Measurements from ENCODE around the gene ANKS1A. TPM values are rescaled to one million over a fixed set of nuclear protein-coding genes. Genes with fewer than 3 reads are reported as not detected.

The ANKS1A gene
- total and polyA plus RNA-seq, 2 experiments from 2014 or later, result 12.1 to 31.9 TPM

DNA sequence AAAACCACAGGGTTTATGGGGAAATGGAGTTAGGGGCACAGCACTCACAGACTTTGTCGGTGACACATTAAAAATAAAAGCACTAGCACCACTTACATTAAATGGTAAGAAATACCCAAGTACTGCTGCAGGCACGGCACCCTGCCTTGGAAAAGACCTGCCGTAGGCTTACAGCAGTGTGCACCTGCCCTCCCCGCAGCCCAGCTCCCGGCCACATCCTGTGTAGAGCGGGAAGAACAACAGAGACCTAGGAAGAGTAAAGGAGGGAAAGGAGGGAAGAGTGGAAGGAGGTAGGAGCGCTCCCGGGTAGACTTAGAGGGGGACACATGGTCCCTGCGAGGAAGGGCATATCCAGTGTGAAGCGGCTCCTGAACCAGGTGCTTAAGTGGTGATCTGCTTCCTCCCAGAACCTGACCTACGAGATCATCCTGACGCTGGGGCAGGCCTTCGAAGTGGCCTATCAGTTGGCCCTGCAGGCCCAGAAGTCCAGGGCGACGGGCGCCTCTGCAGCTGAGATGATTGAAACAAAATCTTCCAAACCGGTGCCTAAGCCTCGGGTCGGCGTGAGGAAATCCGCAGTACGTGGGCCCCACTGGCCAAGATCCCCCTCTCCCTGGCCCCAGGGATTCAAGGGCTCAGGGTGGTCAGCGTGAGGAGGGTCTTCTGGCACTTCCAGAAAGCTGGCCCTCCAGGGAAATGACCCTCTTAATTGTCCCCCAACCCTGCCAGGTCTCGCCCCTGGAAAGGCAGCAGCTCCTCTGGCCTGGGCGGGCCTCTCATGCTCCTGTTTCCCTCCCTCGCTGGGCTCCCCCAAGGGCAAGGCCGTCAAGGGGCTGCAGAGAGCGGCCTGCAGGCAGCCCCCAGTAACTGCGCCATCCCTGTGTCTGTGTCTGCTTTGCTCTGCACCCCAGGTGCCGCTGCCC, 196.6 kb downstream of the ANKS1A start (continued):
- TF ChIP-seq, protein P1, sequence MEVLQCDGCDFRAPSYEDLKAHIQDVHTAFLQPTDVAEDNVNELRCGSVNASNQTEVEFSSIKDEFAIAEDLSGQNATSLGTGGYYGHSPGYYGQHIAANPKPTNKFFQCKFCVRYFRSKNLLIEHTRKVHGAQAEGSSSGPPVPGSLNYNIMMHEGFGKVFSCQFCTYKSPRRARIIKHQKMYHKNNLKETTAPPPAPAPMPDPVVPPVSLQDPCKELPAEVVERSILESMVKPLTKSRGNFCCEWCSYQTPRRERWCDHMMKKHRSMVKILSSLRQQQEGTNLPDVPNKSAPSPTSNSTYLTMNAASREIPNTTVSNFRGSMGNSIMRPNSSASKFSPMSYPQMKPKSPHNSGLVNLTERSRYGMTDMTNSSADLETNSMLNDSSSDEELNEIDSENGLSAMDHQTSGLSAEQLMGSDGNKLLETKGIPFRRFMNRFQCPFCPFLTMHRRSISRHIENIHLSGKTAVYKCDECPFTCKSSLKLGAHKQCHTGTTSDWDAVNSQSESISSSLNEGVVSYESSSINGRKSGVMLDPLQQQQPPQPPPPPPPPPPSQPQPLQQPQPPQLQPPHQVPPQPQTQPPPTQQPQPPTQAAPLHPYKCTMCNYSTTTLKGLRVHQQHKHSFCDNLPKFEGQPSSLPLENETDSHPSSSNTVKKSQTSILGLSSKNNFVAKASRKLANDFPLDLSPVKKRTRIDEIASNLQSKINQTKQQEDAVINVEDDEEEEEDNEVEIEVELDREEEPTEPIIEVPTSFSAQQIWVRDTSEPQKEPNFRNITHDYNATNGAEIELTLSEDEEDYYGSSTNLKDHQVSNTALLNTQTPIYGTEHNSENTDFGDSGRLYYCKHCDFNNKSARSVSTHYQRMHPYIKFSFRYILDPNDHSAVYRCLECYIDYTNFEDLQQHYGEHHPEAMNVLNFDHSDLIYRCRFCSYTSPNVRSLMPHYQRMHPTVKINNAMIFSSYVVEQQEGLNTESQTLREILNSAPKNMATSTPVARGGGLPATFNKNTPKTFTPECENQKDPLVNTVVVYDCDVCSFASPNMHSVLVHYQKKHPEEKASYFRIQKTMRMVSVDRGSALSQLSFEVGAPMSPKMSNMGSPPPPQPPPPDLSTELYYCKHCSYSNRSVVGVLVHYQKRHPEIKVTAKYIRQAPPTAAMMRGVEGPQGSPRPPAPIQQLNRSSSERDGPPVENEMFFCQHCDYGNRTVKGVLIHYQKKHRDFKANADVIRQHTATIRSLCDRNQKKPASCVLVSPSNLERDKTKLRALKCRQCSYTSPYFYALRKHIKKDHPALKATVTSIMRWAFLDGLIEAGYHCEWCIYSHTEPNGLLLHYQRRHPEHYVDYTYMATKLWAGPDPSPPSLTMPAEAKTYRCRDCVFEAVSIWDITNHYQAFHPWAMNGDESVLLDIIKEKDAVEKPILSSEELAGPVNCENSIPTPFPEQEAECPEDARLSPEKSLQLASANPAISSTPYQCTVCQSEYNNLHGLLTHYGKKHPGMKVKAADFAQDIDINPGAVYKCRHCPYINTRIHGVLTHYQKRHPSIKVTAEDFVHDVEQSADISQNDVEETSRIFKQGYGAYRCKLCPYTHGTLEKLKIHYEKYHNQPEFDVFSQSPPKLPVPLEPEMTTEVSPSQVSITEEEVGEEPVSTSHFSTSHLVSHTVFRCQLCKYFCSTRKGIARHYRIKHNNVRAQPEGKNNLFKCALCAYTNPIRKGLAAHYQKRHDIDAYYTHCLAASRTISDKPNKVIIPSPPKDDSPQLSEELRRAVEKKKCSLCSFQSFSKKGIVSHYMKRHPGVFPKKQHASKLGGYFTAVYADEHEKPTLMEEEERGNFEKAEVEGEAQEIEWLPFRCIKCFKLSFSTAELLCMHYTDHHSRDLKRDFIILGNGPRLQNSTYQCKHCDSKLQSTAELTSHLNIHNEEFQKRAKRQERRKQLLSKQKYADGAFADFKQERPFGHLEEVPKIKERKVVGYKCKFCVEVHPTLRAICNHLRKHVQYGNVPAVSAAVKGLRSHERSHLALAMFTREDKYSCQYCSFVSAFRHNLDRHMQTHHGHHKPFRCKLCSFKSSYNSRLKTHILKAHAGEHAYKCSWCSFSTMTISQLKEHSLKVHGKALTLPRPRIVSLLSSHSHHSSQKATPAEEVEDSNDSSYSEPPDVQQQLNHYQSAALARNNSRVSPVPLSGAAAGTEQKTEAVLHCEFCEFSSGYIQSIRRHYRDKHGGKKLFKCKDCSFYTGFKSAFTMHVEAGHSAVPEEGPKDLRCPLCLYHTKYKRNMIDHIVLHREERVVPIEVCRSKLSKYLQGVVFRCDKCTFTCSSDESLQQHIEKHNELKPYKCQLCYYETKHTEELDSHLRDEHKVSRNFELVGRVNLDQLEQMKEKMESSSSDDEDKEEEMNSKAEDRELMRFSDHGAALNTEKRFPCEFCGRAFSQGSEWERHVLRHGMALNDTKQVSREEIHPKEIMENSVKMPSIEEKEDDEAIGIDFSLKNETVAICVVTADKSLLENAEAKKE (CRISPR knock-in tag; IDR thresholded peaks at IDR 0.05), result no peak
- TF ChIP-seq ZNF331 (CRISPR knock-in tag; IDR thresholded peaks at IDR 0.05; ENCODE audit: low read depth) (no peak), STAT1 (IDR thresholded peaks at IDR 0.05; ENCODE audit: unreplicated experiment) (no peak), EZH2 (IDR thresholded peaks at IDR 0.05; ENCODE audit: low read depth, unreplicated experiment) (no peak), REST (IDR thresholded peaks at IDR 0.05; ENCODE audit: unreplicated experiment) (no peak), ETS1 (IDR thresholded peaks at IDR 0.05) (no peak)

All from GM23338 (cell line).